ENCODE results near the gene OR52B2. TPM values are rescaled to one million over a fixed set of nuclear protein-coding genes. Genes with fewer than 3 reads are reported as not detected.

Gene OR52B2
- polyA plus RNA-seq, 4 donors, result not detected

DNA sequence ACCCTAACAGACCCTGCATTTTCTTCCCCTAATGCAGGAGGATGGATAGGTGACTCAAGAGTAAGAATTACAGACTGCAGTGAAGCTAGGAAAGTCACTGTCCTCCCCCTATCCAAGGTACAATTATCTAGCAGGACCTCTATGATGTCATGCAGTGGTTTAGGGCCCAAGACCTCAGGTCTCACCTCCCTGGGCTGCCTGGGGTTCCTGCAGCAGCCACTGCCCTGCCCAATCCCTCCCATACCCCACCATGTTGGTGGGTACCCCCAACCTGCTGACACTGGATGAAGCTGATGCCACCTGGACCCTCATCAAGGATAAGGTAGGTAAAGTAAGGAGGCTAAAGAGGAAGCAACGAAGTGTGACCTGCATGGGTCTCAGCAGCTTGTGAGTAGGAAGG lies 35.2 kb upstream of the OR52B2 start, which contains the start of gene C11orf42:
Gene C11orf42 (plus strand): TSS at position 192 of the 400 bp plus-strand sequence. CDS start 59 bp downstream, at position 251.
- no peak for FAIRE-seq
- DNase-seq, result no peak
- Histone ChIP-seq H3K27ac (ENCODE audit: low read depth in 1 of 3, low read length in 2 of 3) (no peak within 1 kb of the TSS), H3K36me3 (ENCODE audit: control insufficient read depth in 3 of 3, insufficient read depth in 2 of 3, low read depth in 1 of 3, low read length in 3 of 3) (peaks cover 12 to 25% (median 13%) of the 10 kb centered on the region in 3 donors), H3K27me3 (ENCODE audit: control insufficient read depth in 3 of 3, insufficient read depth in 3 of 3, low read length in 3 of 3) (no peaks in the 10 kb centered on the region), H3K4me1 (ENCODE audit: control insufficient read depth in 3 of 3, insufficient read depth in 2 of 3, low read depth in 1 of 3, low read length in 2 of 3) (no peaks in the 10 kb centered on the region), H3K9me3 (ENCODE audit: control insufficient read depth in 2 of 2, insufficient read depth in 1 of 2, low read depth in 1 of 2, low read length in 1 of 2) (no peaks in the 10 kb centered on the region), H3K4me3 (ENCODE audit: low read depth in 1 of 3, low read length in 3 of 3) (no peak within 1 kb of the TSS)
- 71 to 96% (median 95%) methylated on average over 1 of the region's 1 CpG for WGBS, 3 donors

DNA sequence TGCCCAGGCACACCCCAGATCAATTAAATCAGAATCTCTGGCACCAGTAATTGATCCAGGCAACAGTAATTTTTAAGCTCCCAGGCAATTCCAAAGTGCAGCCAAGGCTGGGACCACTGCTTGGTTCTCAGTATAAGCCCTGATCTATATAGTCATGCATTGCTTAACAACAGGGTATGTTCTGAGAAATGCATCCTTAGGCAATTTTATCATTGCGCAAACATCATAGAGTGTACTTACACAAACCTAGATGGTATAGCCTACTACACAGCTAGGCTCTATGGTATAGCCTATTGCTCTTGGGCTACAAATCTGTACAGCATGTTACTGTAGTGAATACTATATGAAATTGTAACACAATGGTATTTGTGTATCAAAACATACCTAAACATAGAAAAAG lies 34.6 kb upstream of the OR52B2 start:
- DNase-seq, result no peak
- Histone ChIP-seq H3K9me3 (ENCODE audit: control insufficient read depth in 2 of 2, insufficient read depth in 1 of 2, low read depth in 1 of 2, low read length in 1 of 2) (no peaks in the 10 kb centered on the region), H3K4me3 (ENCODE audit: low read depth in 1 of 3, low read length in 3 of 3) (no peak overlapping the region), H3K36me3 (ENCODE audit: control insufficient read depth in 3 of 3, insufficient read depth in 2 of 3, low read depth in 1 of 3, low read length in 3 of 3) (peaks cover 6 to 22% (median 8%) of the 10 kb centered on the region in 3 donors), H3K27me3 (ENCODE audit: control insufficient read depth in 3 of 3, insufficient read depth in 3 of 3, low read length in 3 of 3) (no peaks in the 10 kb centered on the region), H3K27ac (ENCODE audit: low read depth in 1 of 3, low read length in 2 of 3) (no peak overlapping the region), H3K4me1 (ENCODE audit: control insufficient read depth in 3 of 3, insufficient read depth in 2 of 3, low read depth in 1 of 3, low read length in 2 of 3) (no peaks in the 10 kb centered on the region)
- FAIRE-seq, result no peak
- 96 to 100% (median 100%) methylated on average over 1 of the region's 1 CpG for WGBS, 3 donors

DNA sequence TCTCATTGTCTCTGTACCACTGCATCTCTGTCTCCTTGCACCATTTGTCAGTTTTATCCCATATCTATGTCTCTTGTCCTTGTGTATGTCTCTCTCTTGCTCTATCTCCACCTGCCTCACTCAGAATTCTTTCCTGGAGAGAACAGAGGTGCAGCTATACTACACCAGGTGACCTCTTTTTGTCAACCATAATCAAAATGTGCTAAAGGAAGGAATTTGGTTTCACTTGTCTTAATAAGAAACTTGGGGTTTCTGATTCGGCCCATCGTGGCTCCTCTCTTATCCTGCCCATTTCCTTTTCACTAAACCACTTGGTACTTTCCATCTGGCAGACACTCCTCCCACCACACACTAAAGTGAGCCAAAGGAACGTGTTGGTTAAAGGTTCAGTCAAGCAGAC lies 33.2 kb upstream of the OR52B2 start:
- WGBS, 3 donors, result 58 to 70% (median 59%) methylated on average over 3 of the region's 3 CpGs
- Histone ChIP-seq H3K36me3 (ENCODE audit: control insufficient read depth in 3 of 3, insufficient read depth in 2 of 3, low read depth in 1 of 3, low read length in 3 of 3) (peaks cover 4 to 17% (median 6%) of the 10 kb centered on the region in 3 donors), H3K27me3 (ENCODE audit: control insufficient read depth in 3 of 3, insufficient read depth in 3 of 3, low read length in 3 of 3) (no peaks in the 10 kb centered on the region), H3K9me3 (ENCODE audit: control insufficient read depth in 2 of 2, insufficient read depth in 1 of 2, low read depth in 1 of 2, low read length in 1 of 2) (no peaks in the 10 kb centered on the region), H3K4me1 (ENCODE audit: control insufficient read depth in 3 of 3, insufficient read depth in 2 of 3, low read depth in 1 of 3, low read length in 2 of 3) (no peaks in the 10 kb centered on the region), H3K27ac (ENCODE audit: low read depth in 1 of 3, low read length in 2 of 3) (no peak overlapping the region), H3K4me3 (ENCODE audit: low read depth in 1 of 3, low read length in 3 of 3) (no peak overlapping the region)
- no peak for FAIRE-seq
- DNase-seq, result no peak

DNA sequence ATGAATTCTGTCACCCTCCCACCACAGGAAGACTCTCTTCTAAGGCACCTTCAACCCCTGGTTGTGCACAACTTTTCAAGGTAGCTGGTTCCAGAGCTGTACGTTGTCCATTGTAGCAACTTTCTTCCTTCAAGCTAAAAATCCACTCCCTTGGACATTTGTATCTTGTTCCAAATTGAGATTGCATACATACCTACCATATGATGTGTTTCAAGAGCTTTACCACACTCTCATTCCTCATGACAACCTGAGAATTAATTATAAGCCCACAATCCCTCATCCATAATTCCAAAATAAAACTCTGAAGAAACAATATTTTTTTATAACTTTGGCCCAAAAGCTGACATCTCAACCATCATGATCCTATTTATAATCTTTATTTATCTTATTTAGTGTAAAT lies 31.9 kb upstream of the OR52B2 start:
- Histone ChIP-seq H3K4me1 (ENCODE audit: control insufficient read depth in 3 of 3, insufficient read depth in 2 of 3, low read depth in 1 of 3, low read length in 2 of 3) (no peaks in the 10 kb centered on the region), H3K9me3 (ENCODE audit: control insufficient read depth in 2 of 2, insufficient read depth in 1 of 2, low read depth in 1 of 2, low read length in 1 of 2) (no peaks in the 10 kb centered on the region), H3K27ac (ENCODE audit: low read depth in 1 of 3, low read length in 2 of 3) (no peak overlapping the region), H3K27me3 (ENCODE audit: control insufficient read depth in 3 of 3, insufficient read depth in 3 of 3, low read length in 3 of 3) (no peaks in the 10 kb centered on the region), H3K4me3 (ENCODE audit: low read depth in 1 of 3, low read length in 3 of 3) (no peak overlapping the region), H3K36me3 (ENCODE audit: control insufficient read depth in 3 of 3, insufficient read depth in 2 of 3, low read depth in 1 of 3, low read length in 3 of 3) (peaks cover 4 to 16% (median 6%) of the 10 kb centered on the region in 3 donors)
- DNase-seq (no peak), FAIRE-seq (no peak)
- 86 to 93% (median 92%) methylated on average over 1 of the region's 1 CpG for WGBS, 3 donors

DNA sequence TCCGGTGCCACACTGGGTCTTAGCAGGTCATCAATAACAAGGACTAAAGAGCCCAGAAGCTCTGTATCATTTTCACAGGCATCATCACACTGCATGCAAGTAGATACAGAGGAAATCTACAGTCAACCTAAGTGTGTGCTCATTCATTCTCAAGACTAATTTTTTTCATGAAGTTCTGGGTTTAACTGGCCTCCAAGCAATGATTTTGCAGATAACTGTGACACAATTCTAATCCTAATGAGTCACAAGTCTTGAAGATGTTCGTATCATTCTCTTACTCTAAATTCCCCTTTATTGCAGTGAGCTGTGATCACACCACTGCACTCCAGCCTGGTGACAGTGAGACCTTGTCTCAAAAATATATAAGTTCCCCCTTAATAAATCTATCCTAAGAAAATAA lies 31.4 kb upstream of the OR52B2 start:
- H3K27ac ChIP-seq (ENCODE audit: low read depth in 1 of 3, low read length in 2 of 3), result no peak overlapping the region
- no peak for DNase-seq
- H3K27me3 ChIP-seq (ENCODE audit: control insufficient read depth in 3 of 3, insufficient read depth in 3 of 3, low read length in 3 of 3), result no peaks in the 10 kb centered on the region
- H3K4me1 ChIP-seq (ENCODE audit: control insufficient read depth in 3 of 3, insufficient read depth in 2 of 3, low read depth in 1 of 3, low read length in 2 of 3), result no peaks in the 10 kb centered on the region
- H3K9me3 ChIP-seq (ENCODE audit: control insufficient read depth in 2 of 2, insufficient read depth in 1 of 2, low read depth in 1 of 2, low read length in 1 of 2), result no peaks in the 10 kb centered on the region
- peaks cover 1 to 16% (median 5%) of the 10 kb centered on the region in 3 donors for H3K36me3 ChIP-seq (ENCODE audit: control insufficient read depth in 3 of 3, insufficient read depth in 2 of 3, low read depth in 1 of 3, low read length in 3 of 3)
- FAIRE-seq, result no peak
- 75 to 82% (median 76%) methylated on average over 2 of the region's 2 CpGs for WGBS, 3 donors
- no peak overlapping the region for H3K4me3 ChIP-seq (ENCODE audit: low read depth in 1 of 3, low read length in 3 of 3)

DNA sequence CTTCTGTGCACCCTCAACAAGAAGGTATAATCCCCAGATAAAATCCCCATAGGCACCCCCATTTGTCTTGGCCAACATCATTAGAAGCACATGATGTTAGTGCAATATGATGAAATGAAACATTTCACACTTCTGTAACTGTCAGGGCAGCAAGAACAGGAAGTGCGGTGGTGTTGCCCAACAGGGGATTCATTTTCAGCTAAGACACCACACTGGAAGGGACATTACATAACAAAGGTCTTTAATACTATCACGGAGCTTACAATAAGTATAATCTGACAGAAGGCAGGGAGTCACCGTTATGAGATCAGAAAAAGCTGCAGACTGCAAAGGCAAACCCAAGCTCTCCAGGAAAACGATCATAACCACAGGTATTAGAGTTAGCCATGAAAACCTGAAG lies 30.8 kb upstream of the OR52B2 start:
- FAIRE-seq (no peak), DNase-seq (no peak)
- 78 to 87% (median 85%) methylated on average over 4 of the region's 4 CpGs for WGBS, 3 donors
- Histone ChIP-seq H3K36me3 (ENCODE audit: control insufficient read depth in 3 of 3, insufficient read depth in 2 of 3, low read depth in 1 of 3, low read length in 3 of 3) (peaks cover 0 to 16% (median 4%) of the 10 kb centered on the region in 3 donors), H3K4me3 (ENCODE audit: low read depth in 1 of 3, low read length in 3 of 3) (no peak overlapping the region), H3K9me3 (ENCODE audit: control insufficient read depth in 2 of 2, insufficient read depth in 1 of 2, low read depth in 1 of 2, low read length in 1 of 2) (no peaks in the 10 kb centered on the region), H3K27me3 (ENCODE audit: control insufficient read depth in 3 of 3, insufficient read depth in 3 of 3, low read length in 3 of 3) (no peaks in the 10 kb centered on the region), H3K4me1 (ENCODE audit: control insufficient read depth in 3 of 3, insufficient read depth in 2 of 3, low read depth in 1 of 3, low read length in 2 of 3) (no peaks in the 10 kb centered on the region), H3K27ac (ENCODE audit: low read depth in 1 of 3, low read length in 2 of 3) (no peak overlapping the region)

DNA sequence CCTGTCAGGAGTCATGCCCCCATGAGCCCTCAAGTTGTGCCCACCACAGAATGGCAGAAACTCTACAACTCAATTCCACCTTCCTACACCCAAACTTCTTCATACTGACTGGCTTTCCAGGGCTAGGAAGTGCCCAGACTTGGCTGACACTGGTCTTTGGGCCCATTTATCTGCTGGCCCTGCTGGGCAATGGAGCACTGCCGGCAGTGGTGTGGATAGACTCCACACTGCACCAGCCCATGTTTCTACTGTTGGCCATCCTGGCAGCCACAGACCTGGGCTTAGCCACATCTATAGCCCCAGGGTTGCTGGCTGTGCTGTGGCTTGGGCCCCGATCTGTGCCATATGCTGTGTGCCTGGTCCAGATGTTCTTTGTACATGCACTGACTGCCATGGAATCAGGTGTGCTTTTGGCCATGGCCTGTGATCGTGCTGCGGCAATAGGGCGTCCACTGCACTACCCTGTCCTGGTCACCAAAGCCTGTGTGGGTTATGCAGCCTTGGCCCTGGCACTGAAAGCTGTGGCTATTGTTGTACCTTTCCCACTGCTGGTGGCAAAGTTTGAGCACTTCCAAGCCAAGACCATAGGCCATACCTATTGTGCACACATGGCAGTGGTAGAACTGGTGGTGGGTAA lies 29.2 kb upstream of the OR52B2 start, which contains the start of gene OR52W1:
Gene OR52W1 (plus strand): TSS at position 51 of the 637 bp plus-strand sequence. CDS start 0 bp downstream, at position 51.
- FAIRE-seq (no peak), DNase-seq (no peak)
- no peaks in the 10 kb centered on the region for H3K9me3 ChIP-seq (ENCODE audit: control insufficient read depth in 2 of 2, insufficient read depth in 1 of 2, low read depth in 1 of 2, low read length in 1 of 2)
- no peak within 1 kb of the TSS for H3K4me3 ChIP-seq (ENCODE audit: low read depth in 1 of 3, low read length in 3 of 3)
- H3K36me3 ChIP-seq (ENCODE audit: control insufficient read depth in 3 of 3, insufficient read depth in 2 of 3, low read depth in 1 of 3, low read length in 3 of 3), result peaks cover 0 to 11% (median 0%) of the 10 kb centered on the region in 3 donors
- H3K27me3 ChIP-seq (ENCODE audit: control insufficient read depth in 3 of 3, insufficient read depth in 3 of 3, low read length in 3 of 3), result peaks cover 0 to 3% (median 0%) of the 10 kb centered on the region in 3 donors
- no peaks in the 10 kb centered on the region for H3K4me1 ChIP-seq (ENCODE audit: control insufficient read depth in 3 of 3, insufficient read depth in 2 of 3, low read depth in 1 of 3, low read length in 2 of 3)
- WGBS, 3 donors, result 96 to 99% (median 98%) methylated on average over 5 of the region's 5 CpGs
- H3K27ac ChIP-seq (ENCODE audit: low read depth in 1 of 3, low read length in 2 of 3), result no peak within 1 kb of the TSS

DNA sequence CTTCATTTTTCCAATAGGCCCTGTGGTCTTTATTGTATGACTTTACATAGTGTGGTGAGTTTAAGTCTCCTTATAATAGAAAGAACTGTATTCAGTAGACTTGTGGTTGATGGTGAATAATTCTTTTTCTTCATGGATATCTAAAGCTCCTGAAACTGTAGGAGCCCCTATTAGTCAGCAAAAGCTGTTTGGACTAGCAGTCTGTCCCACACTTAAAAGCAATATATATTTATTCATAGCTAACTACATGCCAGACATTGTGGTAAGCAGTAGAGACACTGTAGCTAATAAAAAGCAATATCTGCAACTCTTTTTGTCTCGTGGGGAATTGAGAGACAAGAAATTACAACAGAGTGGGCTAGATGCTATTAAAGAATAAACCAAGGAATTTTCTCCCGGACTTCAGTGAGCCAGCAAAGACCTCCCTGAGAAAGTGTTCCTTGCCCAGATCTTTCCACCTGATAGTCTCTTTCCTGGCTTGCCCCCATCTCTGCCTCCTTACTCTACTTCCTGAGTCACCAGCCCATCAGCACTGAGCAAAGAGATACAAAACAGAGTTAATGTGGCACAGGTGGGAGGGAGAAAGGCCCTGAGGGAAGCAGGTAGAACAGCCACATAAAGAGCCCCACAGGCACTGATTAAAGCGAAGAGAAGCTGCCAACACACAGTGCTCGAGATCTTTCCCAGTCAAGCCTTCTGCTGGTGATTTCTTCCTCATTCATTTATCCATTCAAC lies 27.5 kb upstream of the OR52B2 start:
- FAIRE-seq, result no peak
- 84 to 88% (median 87%) methylated on average over 4 of the region's 4 CpGs for WGBS, 3 donors
- no peak overlapping the region for H3K27ac ChIP-seq (ENCODE audit: low read depth in 1 of 3, low read length in 2 of 3)
- DNase-seq, result no peak
- no peaks in the 10 kb centered on the region for H3K4me1 ChIP-seq (ENCODE audit: control insufficient read depth in 3 of 3, insufficient read depth in 2 of 3, low read depth in 1 of 3, low read length in 2 of 3)
- H3K9me3 ChIP-seq (ENCODE audit: control insufficient read depth in 2 of 2, insufficient read depth in 1 of 2, low read depth in 1 of 2, low read length in 1 of 2), result no peaks in the 10 kb centered on the region
- peaks cover 0 to 3% (median 0%) of the 10 kb centered on the region in 3 donors for H3K27me3 ChIP-seq (ENCODE audit: control insufficient read depth in 3 of 3, insufficient read depth in 3 of 3, low read length in 3 of 3)
- peaks cover 0 to 8% (median 0%) of the 10 kb centered on the region in 3 donors for H3K36me3 ChIP-seq (ENCODE audit: control insufficient read depth in 3 of 3, insufficient read depth in 2 of 3, low read depth in 1 of 3, low read length in 3 of 3)
- no peak overlapping the region for H3K4me3 ChIP-seq (ENCODE audit: low read depth in 1 of 3, low read length in 3 of 3)

Data from small intestine (tissue), 7 donors.